Esophagus squamous epithelium (tissue), 4 donors: ENCODE data around the gene RPN1.

Experiments used
- POLR2A ChIP-seq, 4 donors: fragments of 450-650 bp; IDR thresholded peaks; one replicate each; pipeline ENCODE4 v1.6.1; 2017; ENCODE audit warnings: antibody characterized with exemption in 4 of 4, mild to moderate bottlenecking in 4 of 4, moderate library complexity in 3 of 4
- TF ChIP-seq, protein P1 (sequence below), 6 experiments: fragments of 450-650 bp in 4 of 6; fragments of 200-600 bp in 2 of 6; sonication (generic) in 2 of 6; IDR thresholded peaks; one replicate each; pipeline ENCODE4 v1.5.1; 2016 to 2019; ENCODE audit warnings: antibody characterized with exemption in 6 of 6, mild to moderate bottlenecking in 4 of 6, moderate library complexity in 4 of 6

DNA sequence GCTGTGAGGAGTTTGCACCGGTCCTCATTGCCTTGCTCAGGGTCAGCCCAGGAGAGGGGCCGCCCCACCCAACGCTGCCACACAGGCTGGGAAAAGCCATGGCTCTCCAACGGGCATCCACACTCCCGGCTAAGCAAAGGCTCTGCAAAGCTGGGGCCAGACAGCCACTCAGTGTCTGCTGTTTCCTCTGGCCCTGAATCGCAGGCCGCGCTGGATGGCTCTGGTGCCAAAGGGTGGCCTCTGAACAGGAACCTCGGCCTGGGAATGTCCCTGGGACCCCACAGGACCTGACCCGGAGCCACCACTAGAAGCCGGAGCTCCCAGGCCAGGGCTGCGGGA lies 42.9 kb downstream of the RPN1 start:
- no peak for TF ChIP-seq POLR2A (IDR thresholded peaks at IDR 0.05)
- TF ChIP-seq, protein P1, sequence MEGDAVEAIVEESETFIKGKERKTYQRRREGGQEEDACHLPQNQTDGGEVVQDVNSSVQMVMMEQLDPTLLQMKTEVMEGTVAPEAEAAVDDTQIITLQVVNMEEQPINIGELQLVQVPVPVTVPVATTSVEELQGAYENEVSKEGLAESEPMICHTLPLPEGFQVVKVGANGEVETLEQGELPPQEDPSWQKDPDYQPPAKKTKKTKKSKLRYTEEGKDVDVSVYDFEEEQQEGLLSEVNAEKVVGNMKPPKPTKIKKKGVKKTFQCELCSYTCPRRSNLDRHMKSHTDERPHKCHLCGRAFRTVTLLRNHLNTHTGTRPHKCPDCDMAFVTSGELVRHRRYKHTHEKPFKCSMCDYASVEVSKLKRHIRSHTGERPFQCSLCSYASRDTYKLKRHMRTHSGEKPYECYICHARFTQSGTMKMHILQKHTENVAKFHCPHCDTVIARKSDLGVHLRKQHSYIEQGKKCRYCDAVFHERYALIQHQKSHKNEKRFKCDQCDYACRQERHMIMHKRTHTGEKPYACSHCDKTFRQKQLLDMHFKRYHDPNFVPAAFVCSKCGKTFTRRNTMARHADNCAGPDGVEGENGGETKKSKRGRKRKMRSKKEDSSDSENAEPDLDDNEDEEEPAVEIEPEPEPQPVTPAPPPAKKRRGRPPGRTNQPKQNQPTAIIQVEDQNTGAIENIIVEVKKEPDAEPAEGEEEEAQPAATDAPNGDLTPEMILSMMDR (IDR thresholded peaks at IDR 0.05) = no peak
